Measurements from ENCODE around the gene CEP164. TPM values are rescaled to one million over a fixed set of nuclear protein-coding genes. Genes with fewer than 3 reads are reported as not detected.

Gene CEP164
- total RNA-seq (2021; fragmentation: NEBNext Ultra II Directional; extraction: Animal tissue kit (Norgen Biotek cat#: 25700)) (18.7 and 20.8 TPM in 2 replicates), polyA plus RNA-seq (2011; rRNA removed) (8.4 and 10.5 TPM in 2 replicates), polyA minus RNA-seq (2011; rRNA and poly(A)+ RNA removed) (12.4 and 13.0 TPM in 2 replicates)
- polyA plus RNA-seq (2011; cell fraction: cytosol; rRNA removed) = 12.3 TPM
- 49.4 TPM for polyA plus RNA-seq (2011; cell fraction: nucleus; rRNA removed)
- polyA plus RNA-seq (2012, experiment 1 of 2) = 14.5 to 18.6 TPM (median 14.7 TPM) in 4 replicates
- 9.2 TPM for polyA plus RNA-seq (2012, experiment 2 of 2)
- polyA plus RNA-seq (2013, experiment 1 of 2) = 17.7 TPM
- 16.6 TPM for polyA plus RNA-seq (2013, experiment 2 of 2)
- polyA minus RNA-seq (2011; cell fraction: cytosol; rRNA and poly(A)+ RNA removed) = 9.7 TPM
- polyA minus RNA-seq (2011; cell fraction: nucleus; rRNA and poly(A)+ RNA removed) = 14.4 TPM
- long read RNA-seq, experiment 1, partial matches to known transcripts = 3 of 6 reads
- long read RNA-seq, experiment 1, other reads (novel, unspliced or antisense) = 2 of 6 reads
- long read RNA-seq, experiment 2, transcript CEP164-204 (5 exons, 585 nt) = major isoform, 5 of 10 reads
- long read RNA-seq, experiment 2, partial matches to known transcripts = 0 of 10 reads
- long read RNA-seq, experiment 2, other reads (novel, unspliced or antisense) = 3 of 10 reads

GRCh38 chr11:117327567-117328374 lies at the start of gene CEP164:
TSS of gene CEP164 (plus strand) at chr11:117327854. CDS start at chr11:117338587, 10,733 bp downstream.
- Histone ChIP-seq H4K5ac (ENCODE audit: insufficient read length, low read depth, low read length) (no peak within 1 kb of the TSS), H2BK20ac (ENCODE audit: low read length) (no peak within 1 kb of the TSS), H4K20me1 (replicated peaks in 1 of 2; ENCODE audit: control insufficient read depth in 1 of 2, insufficient read depth in 2 of 2, low read length in 2 of 2) (peaks cover 0 to 1% of the 10 kb centered on the region in 2 experiments), H3K79me2 (ENCODE audit: control insufficient read depth in 1 of 2, insufficient read depth in 2 of 2, low read length in 2 of 2) (no peaks in the 10 kb centered on the region), H3K9ac (replicated peaks in 1 of 4; ENCODE audit: extremely low read depth in 1 of 4, low read depth in 3 of 4, low read length in 3 of 4) (peak within 1 kb of the TSS; percentile 34 to 64 (median 42); a peak in 5 of 7 replicates), H3K23me2 (ENCODE audit: low read depth, low read length) (0 out of 2 replicates have a peak, but pooled peaks cover 3% of the 10 kb centered on the region), H2BK5ac (ENCODE audit: low read depth, low read length) (no peak within 1 kb of the TSS), H3K23ac (ENCODE audit: insufficient read length) (no peak within 1 kb of the TSS), H3K4ac (replicated peaks; ENCODE audit: insufficient read length, low read depth, low read length) (peak within 1 kb of the TSS; percentile 6), H3K27me3 (replicated peaks in 1 of 4; ENCODE audit: control insufficient read depth in 3 of 4, extremely low read depth in 1 of 4, insufficient read depth in 3 of 4, low read length in 3 of 4) (no peaks in the 10 kb centered on the region), H3K4me1 (replicated peaks in 1 of 4; ENCODE audit: control insufficient read depth in 3 of 4, insufficient read depth in 4 of 4, low read length in 3 of 4) (peaks cover 0 to 5% (median under 1%) of the 10 kb centered on the region in 4 experiments; a peak in 2 of 7 replicates), H4K91ac (replicated peaks; ENCODE audit: insufficient read length, low read length) (no peak within 1 kb of the TSS), H2AFZ (ENCODE audit: low read length) (no peak within 1 kb of the TSS), H2BK120ac (replicated peaks; ENCODE audit: low read depth, low read length) (no peak within 1 kb of the TSS), H3K56ac (replicated peaks; ENCODE audit: insufficient read length, low read depth, low read length) (no peak within 1 kb of the TSS), H3K4me3 (ENCODE audit: extremely low read depth in 1 of 4, insufficient read depth in 2 of 4, low read depth in 3 of 4, low read length in 4 of 4) (peak within 1 kb of the TSS; percentile 65 to 91 (median 73)), H3K36me3 (ENCODE audit: control insufficient read depth in 2 of 4, insufficient read depth in 4 of 4, low read length in 3 of 4) (no peaks in the 10 kb centered on the region), H2AK5ac (ENCODE audit: low read depth, low read length) (no peak within 1 kb of the TSS), H3K79me1 (ENCODE audit: low read depth, low read length) (no peaks in the 10 kb centered on the region), H3K4me2 (ENCODE audit: insufficient read depth in 1 of 2, low read depth in 2 of 2, low read length in 2 of 2) (peak within 1 kb of the TSS; percentile 68 to 91), H3K18ac (ENCODE audit: extremely low read depth, low read length) (no peak within 1 kb of the TSS), H3K14ac (ENCODE audit: insufficient read length) (no peak within 1 kb of the TSS), H2BK12ac (ENCODE audit: low read depth, low read length) (no peak within 1 kb of the TSS), H3K27ac (ENCODE audit: low read depth, low read length) (peak within 1 kb of the TSS; percentile 24; the same call in 1 of the 2 replicates), H3K9me3 (ENCODE audit: insufficient read depth in 2 of 2, low read depth in 1 of 2, low read length in 1 of 2) (no peaks in the 10 kb centered on the region), H2BK15ac (ENCODE audit: low read length) (no peak within 1 kb of the TSS), H4K8ac (ENCODE audit: extremely low read depth, insufficient read depth, low read length) (peak within 1 kb of the TSS; percentile 7; the same call in 1 of the 2 replicates)
- peak; percentile 89 for FAIRE-seq
- ChIA-PET CTCF (ENCODE audit: partially characterized antibody) (interaction anchor here (0.6 to 1.2 kb wide), 4 partner anchors 9 to 410 kb away, joined by 3 to 4 read pairs (median 4); no protein-coding TSS in a partner anchor), POLR2A (ENCODE audit: partially characterized antibody) (interaction anchor here (0.6 to 2.2 kb wide), 11 partner anchors 9 to 205 kb away, joined by 3 to 6 read pairs (median 3); partner anchors contain the start of genes BACE1 and PCSK7)
- WGBS, 2 experiments (ENCODE audit: extremely low coverage in 1 of 2, insufficient coverage in 1 of 2, insufficient read length in 1 of 2, insufficient replicate concordance in 2 of 2, low coverage in 1 of 2, low lambda C conversion rate in 2 of 2, missing lambda C conversion rate in 1 of 2) = 1% methylated on average over 57 of the region's 64 CpGs; no CpG with 5 or more reads in 1 of the 2 experiments
- peak; percentile 86 to 91 for DNase-seq (ENCODE audit: low read depth in 1 of 2, low spot score in 2 of 2)
- no peak for TF ChIP-seq BCL11A (IDR thresholded peaks at IDR 0.05; ENCODE audit: low read depth in 2 of 2, low read length in 2 of 2)
- no peak for TF ChIP-seq JUN (IDR thresholded peaks at IDR 0.05; ENCODE audit: low read depth, low read length)
- TF ChIP-seq TBP (IDR thresholded peaks at IDR 0.05; ENCODE audit: low read depth, low read length) = peak; percentile 38; the same call in 1 of the 2 replicates
- no peak for TF ChIP-seq RAD21 (IDR thresholded peaks at IDR 0.05 in 1 of 2, conservative IDR thresholded peaks at IDR 0.05 in 1 of 2; ENCODE audit: low read depth in 2 of 2, low read length in 2 of 2)
- peak; percentile 27; the same call in 1 of the 2 replicates for TF ChIP-seq CREB1 (IDR thresholded peaks at IDR 0.05)
- TF ChIP-seq CTBP2 (IDR thresholded peaks at IDR 0.05; ENCODE audit: borderline replicate concordance, insufficient read depth, insufficient read length, low read length) = no peak
- no peak for TF ChIP-seq ATF3 (IDR thresholded peaks at IDR 0.05; ENCODE audit: insufficient read depth, low read depth, low read length)
